K562 (cell line): Measurements from ENCODE around the gene DNAJB6. TPM values are rescaled to one million over a fixed set of nuclear protein-coding genes. Genes with fewer than 3 reads are reported as not detected.
A peak's percentile ranks its signal among the peaks of the same experiment; 100 is the strongest.

Experiments used
- ATAC-seq: fragments of 200-7000 bp; cut with Tn5 transposase; 3 replicates; pipeline ENCODE4 v1.9.1; 2020; ENCODE audit warnings: moderate library complexity
- BruUV-seq: library from RNA; stranded (reverse); fragments of 400-500 nt; replicated peaks from 2 replicates; lab custom pipeline; 2021; lab: Mats Ljungman, UMichigan
- CTCF ChIA-PET: fragments of 300-600 bp; formaldehyde crosslinking; extraction: SDS; loops from one replicate; lab custom pipeline; 2021; ENCODE audit warnings: low intra/inter-chr PET ratio; lab: Yijun Ruan, JAX
- POLR2A ChIA-PET: fragments of 300-600, 350-650 bp; sonication (Branson Sonifier 250); formaldehyde crosslinking; extraction: SDS; loops from one replicate; lab custom pipeline; 2021; ENCODE audit warnings: antibody characterized with exemption, inconsistent platforms; lab: Yijun Ruan, JAX
- DNase-seq, 4 experiments: peaks; one replicate each; pipeline versions ENCODE4 v3.0.0 to v3.0.0-alpha.2; 2011 to 2018; ENCODE audit warnings: low spot score in 3 of 4, mixed read lengths in 3 of 4; ENCODE audit errors: extremely low read depth in 1 of 4
- FAIRE-seq: peaks from 2 replicates; lab custom pipeline; 2011; peaks lifted over from hg19 to GRCh38; lab: Jason Lieb, UNC
- H2AFZ ChIP-seq: 2 replicates; pipeline ENCODE4 v1.6.0; 2011; ENCODE audit warnings: low read depth, low read length, control low read depth, inconsistent platforms
- H3K27ac ChIP-seq: fragments of 200-600 bp; 3 replicates; pipeline ENCODE4 v1.8.0; 2011; ENCODE audit warnings: low read depth, mild to moderate bottlenecking, control low read depth, inconsistent platforms, low read length, moderate library complexity, mixed read lengths; ENCODE audit errors: extremely low read depth
- H3K27me3 ChIP-seq, 2 experiments: fragments of 300-600 bp in 1 of 2; 2 replicates in 1 of 2; 3 replicates in 1 of 2; pipeline versions ENCODE4 v1.6.0 to v1.8.0; 2011; ENCODE audit warnings: inconsistent platforms in 2 of 2, low read length in 2 of 2, mild to moderate bottlenecking in 1 of 2, mixed read lengths in 1 of 2, moderate library complexity in 1 of 2; ENCODE audit not compliant: control insufficient read depth in 2 of 2, insufficient read depth in 2 of 2
- H3K36me3 ChIP-seq: fragments of 300-600 bp; 3 replicates; pipeline ENCODE4 v1.8.0; 2011; ENCODE audit warnings: mild to moderate bottlenecking, low read length, inconsistent platforms; ENCODE audit not compliant: control insufficient read depth, insufficient read depth
- H3K4me1 ChIP-seq, 2 experiments: fragments of 200-600 bp in 1 of 2; replicated peaks in 1 of 2; 2 replicates in 1 of 2; 3 replicates in 1 of 2; pipeline versions ENCODE4 v1.5.1 to v1.8.0; 2011; ENCODE audit warnings: inconsistent platforms in 2 of 2, low read length in 2 of 2, mild to moderate bottlenecking in 1 of 2, mixed read lengths in 1 of 2, moderate library complexity in 1 of 2; ENCODE audit not compliant: control insufficient read depth in 2 of 2, insufficient read depth in 2 of 2
- H3K4me2 ChIP-seq: 2 replicates; pipeline ENCODE4 v1.6.1; 2011; ENCODE audit warnings: low read length, control low read depth, inconsistent platforms, mixed read lengths; ENCODE audit not compliant: insufficient read depth
- H3K4me3 ChIP-seq: fragments of 200-600 bp; sonication (generic), shearing (Covaris generic); 2 replicates; pipeline ENCODE4 v1.5.1; 2016; ENCODE audit warnings: control low read depth, inconsistent platforms
- H3K79me2 ChIP-seq: fragments of 200-600 bp; 3 replicates; pipeline ENCODE4 v1.8.0; 2011; ENCODE audit warnings: low read length, inconsistent platforms; ENCODE audit not compliant: control insufficient read depth, insufficient read depth
- H3K9ac ChIP-seq, 2 experiments: 2 replicates each; pipeline versions ENCODE4 v1.6.0 to v1.6.1; 2011; ENCODE audit warnings: low read depth in 2 of 2, low read length in 2 of 2, control low read depth in 1 of 2, inconsistent platforms in 1 of 2, mild to moderate bottlenecking in 1 of 2, mixed read lengths in 1 of 2; ENCODE audit not compliant: insufficient read depth in 1 of 2
- H3K9me1 ChIP-seq: one replicate; pipeline ENCODE4 v1.6.0; 2011; ENCODE audit warnings: inconsistent platforms, mild to moderate bottlenecking, low read length, moderate library complexity; ENCODE audit not compliant: control insufficient read depth, insufficient read depth
- H3K9me3 ChIP-seq: replicated peaks from 2 replicates; pipeline ENCODE4 v1.5.1; 2011; ENCODE audit warnings: low read depth, low read length, inconsistent platforms; ENCODE audit not compliant: control insufficient read depth, insufficient read depth
- H4K20me1 ChIP-seq: replicated peaks from 2 replicates; pipeline ENCODE4 v1.6.1; 2011; ENCODE audit warnings: low read length, inconsistent platforms, mixed read lengths; ENCODE audit not compliant: control insufficient read depth, insufficient read depth
- HNRNPK ChIP-seq: fragments of 200-400 bp; formaldehyde crosslinking; IDR thresholded peaks from one replicate; pipeline ENCODE4 v1.6.1; 2018; ENCODE audit warnings: mild to moderate bottlenecking, low read depth, low read length; ENCODE audit not compliant: poor library complexity, severe bottlenecking
- HOXB6 ChIP-seq: fragments of 250-450 bp; sonication (Bioruptor Pico); IDR thresholded peaks from 2 replicates; pipeline ENCODE4 v1.5.1; 2022; ENCODE audit warnings: mild to moderate bottlenecking, borderline replicate concordance
- SIN3A ChIP-seq, 2 experiments: fragments of 150-350 bp in 1 of 2; IDR thresholded peaks; 2 replicates each; pipeline ENCODE4 v1.6.1; 2011 to 2016; ENCODE audit warnings: borderline replicate concordance in 2 of 2, low read depth in 2 of 2, low read length in 2 of 2, mild to moderate bottlenecking in 2 of 2, moderate library complexity in 2 of 2; ENCODE audit not compliant: control insufficient read depth in 1 of 2
- TEAD1 ChIP-seq, 2 experiments: fragments of 450-650 bp in 1 of 2; sonication (generic) in 1 of 2; formaldehyde crosslinking; IDR thresholded peaks; 2 replicates each; pipeline versions ENCODE4 v1.4.0 to v1.8.0; 2020 to 2022; ENCODE audit warnings: mild to moderate bottlenecking in 2 of 2, missing genetic modification reagents in 1 of 2
- ZNF431 ChIP-seq: sonication (generic); formaldehyde crosslinking; IDR thresholded peaks from 2 replicates; pipeline ENCODE4 v1.8.0; 2022; ENCODE audit warnings: mild to moderate bottlenecking, missing genetic modification reagents
- WGBS: fragments of 100-300 bp; shearing (Covaris generic); methylation state at CpG from one replicate; pipeline ENCODE4 v1.1.6; 2016; ENCODE audit warnings: low coverage, mixed read lengths; ENCODE audit not compliant: insufficient coverage; ENCODE audit errors: missing lambda C conversion rate; 5-methylcytosine and 5-hydroxymethylcytosine counted together
- in situ Hi-C: fragments of 300-500 bp; cut with MboI; formaldehyde crosslinking; loops from 4 replicates; pipeline ENCODE4 v1.15.0; 2018; ENCODE audit warnings: inconsistent platforms, mixed read lengths
- intact Hi-C: fragments of 100-400 bp; cut with micrococcal nuclease; formaldehyde crosslinking; loops from 2 replicates; pipeline ENCODE4 v1.14.2; 2022
- polyA plus RNA-seq, 8 experiments: library from polyadenylated mRNA; depleted of rRNA in 4 of 8; stranded (reverse) in 5 of 8; unstranded in 3 of 8; fragments of >200 nt; fragmentation: Nextera tagmentation in 2 of 8; fragmentation: Illumina TruSeq in 1 of 8; extraction: Ambion mirVana in 2 of 8; extraction: Trizol in 1 of 8; gene quantifications; 2 replicates each; pipeline versions ENCODE4 v1.2.1 to v1.2.3, GENCODE V29; 2011 to 2014; ENCODE audit warnings: inconsistent platforms in 1 of 8, missing spikeins in 1 of 8
- total RNA-seq, 7 experiments: library from RNA; depleted of rRNA in 6 of 7; stranded (reverse); fragments of >200 nt in 6 of 7; fragmentation: Illumina TruSeq in 2 of 7; extraction: Trizol in 2 of 7; gene quantifications; 2 replicates each; pipeline versions ENCODE4 v1.2.1 to v1.2.3, GENCODE V29; 2011 to 2021; ENCODE audit warnings: low replicate concordance in 1 of 7
- TF ChIP-seq, protein P1 (sequence below): sonication (generic); formaldehyde crosslinking; IDR thresholded peaks from 2 replicates; pipeline ENCODE4 v1.8.0; 2022; ENCODE audit warnings: mild to moderate bottlenecking, missing genetic modification reagents, borderline replicate concordance
- TF ChIP-seq, protein P2 (sequence below): sonication (generic); formaldehyde crosslinking; IDR thresholded peaks from 2 replicates; pipeline ENCODE4 v1.8.0; 2022; ENCODE audit warnings: mild to moderate bottlenecking, missing genetic modification reagents

DNAJB6 gene
- total and polyA plus RNA-seq, 9 of the 15 experiments (the other 6 are each of a cell fraction or from before 2014, with no cell fraction given), result 84.5 to 158 (median 135) TPM

DNA sequence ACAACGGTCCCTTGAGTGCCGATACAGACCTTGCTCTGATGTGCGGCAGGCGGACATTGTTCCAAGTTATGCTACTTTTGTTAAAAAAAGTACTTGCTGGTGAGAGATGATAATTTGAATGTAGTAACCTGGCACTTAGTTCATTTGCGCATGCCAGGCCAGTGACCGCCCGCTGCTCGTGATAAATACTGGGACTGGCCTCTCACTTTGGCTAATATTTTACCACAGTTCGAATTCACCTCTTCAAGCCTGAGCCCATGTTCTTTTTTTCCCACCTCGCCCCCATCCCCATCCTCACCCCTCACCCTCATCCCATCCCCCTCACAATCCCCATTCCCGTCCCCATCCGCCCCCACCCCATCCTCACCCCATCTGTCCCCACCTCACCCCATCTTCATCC is 126.4 kb downstream of the DNAJB6 start:
- Histone ChIP-seq H3K9me1 (no peaks in the 10 kb centered on the region), H3K36me3 (no peaks in the 10 kb centered on the region), H3K4me2 (no peak overlapping the region), H3K4me1 (peaks cover 0 to 11% of the 10 kb centered on the region in 2 experiments; a peak in 3 of 5 replicates), H2AFZ (no peak overlapping the region), H4K20me1 (peaks cover 20% of the 10 kb centered on the region), H3K79me2 (no peaks in the 10 kb centered on the region), H3K27me3 (peaks cover 75 to 86% of the 10 kb centered on the region in 2 experiments), H3K9ac (no peak overlapping the region), H3K4me3 (no peak overlapping the region), H3K27ac (no peak overlapping the region), H3K9me3 (no peaks in the 10 kb centered on the region)
- in situ Hi-C loops, result no loop called here
- no peak for FAIRE-seq
- TF ChIP-seq, protein P1, sequence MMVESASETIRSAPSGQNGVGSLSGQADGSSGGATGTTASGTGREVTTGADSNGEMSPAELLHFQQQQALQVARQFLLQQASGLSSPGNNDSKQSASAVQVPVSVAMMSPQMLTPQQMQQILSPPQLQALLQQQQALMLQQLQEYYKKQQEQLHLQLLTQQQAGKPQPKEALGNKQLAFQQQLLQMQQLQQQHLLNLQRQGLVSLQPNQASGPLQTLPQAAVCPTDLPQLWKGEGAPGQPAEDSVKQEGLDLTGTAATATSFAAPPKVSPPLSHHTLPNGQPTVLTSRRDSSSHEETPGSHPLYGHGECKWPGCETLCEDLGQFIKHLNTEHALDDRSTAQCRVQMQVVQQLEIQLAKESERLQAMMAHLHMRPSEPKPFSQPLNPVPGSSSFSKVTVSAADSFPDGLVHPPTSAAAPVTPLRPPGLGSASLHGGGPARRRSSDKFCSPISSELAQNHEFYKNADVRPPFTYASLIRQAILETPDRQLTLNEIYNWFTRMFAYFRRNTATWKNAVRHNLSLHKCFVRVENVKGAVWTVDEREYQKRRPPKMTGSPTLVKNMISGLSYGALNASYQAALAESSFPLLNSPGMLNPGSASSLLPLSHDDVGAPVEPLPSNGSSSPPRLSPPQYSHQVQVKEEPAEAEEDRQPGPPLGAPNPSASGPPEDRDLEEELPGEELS, result no peak
- TF ChIP-seq SIN3A (IDR thresholded peaks at IDR 0.05; ENCODE audit: borderline replicate concordance in 2 of 2, control insufficient read depth in 1 of 2, low read depth in 2 of 2, low read length in 2 of 2) (no peak), HOXB6 (CRISPR knock-in tag) (no peak), TEAD1 (CRISPR knock-in tag; IDR thresholded peaks at IDR 0.05) (no peak), HNRNPK (peak; percentile 73), ZNF431 (CRISPR knock-in tag) (no peak)
- TF ChIP-seq, protein P2, sequence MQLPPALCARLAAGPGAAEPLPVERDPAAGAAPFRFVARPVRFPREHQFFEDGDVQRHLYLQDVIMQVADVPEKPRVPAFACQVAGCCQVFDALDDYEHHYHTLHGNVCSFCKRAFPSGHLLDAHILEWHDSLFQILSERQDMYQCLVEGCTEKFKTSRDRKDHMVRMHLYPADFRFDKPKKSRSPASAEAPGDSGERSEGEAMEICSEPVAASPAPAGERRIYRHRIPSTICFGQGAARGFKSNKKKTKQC, result no peak
- no peak for DNase-seq
- POLR2A ChIA-PET, result no interaction called here
- no peak for ATAC-seq
- CTCF ChIA-PET, result no interaction called here
- 10% methylated on average over 10 of the region's 12 CpGs for WGBS
- no TSS peak for BruUV-seq
- intact Hi-C loops, result no loop called here
